Pons (tissue), 1 donor: Measurements from ENCODE around the gene MTAP.

Experiments used
- DNase-seq: peaks from one replicate; pipeline ENCODE4 v3.0.0-alpha.2; 2016; ENCODE audit warnings: low spot score

Gene MTAP

DNA sequence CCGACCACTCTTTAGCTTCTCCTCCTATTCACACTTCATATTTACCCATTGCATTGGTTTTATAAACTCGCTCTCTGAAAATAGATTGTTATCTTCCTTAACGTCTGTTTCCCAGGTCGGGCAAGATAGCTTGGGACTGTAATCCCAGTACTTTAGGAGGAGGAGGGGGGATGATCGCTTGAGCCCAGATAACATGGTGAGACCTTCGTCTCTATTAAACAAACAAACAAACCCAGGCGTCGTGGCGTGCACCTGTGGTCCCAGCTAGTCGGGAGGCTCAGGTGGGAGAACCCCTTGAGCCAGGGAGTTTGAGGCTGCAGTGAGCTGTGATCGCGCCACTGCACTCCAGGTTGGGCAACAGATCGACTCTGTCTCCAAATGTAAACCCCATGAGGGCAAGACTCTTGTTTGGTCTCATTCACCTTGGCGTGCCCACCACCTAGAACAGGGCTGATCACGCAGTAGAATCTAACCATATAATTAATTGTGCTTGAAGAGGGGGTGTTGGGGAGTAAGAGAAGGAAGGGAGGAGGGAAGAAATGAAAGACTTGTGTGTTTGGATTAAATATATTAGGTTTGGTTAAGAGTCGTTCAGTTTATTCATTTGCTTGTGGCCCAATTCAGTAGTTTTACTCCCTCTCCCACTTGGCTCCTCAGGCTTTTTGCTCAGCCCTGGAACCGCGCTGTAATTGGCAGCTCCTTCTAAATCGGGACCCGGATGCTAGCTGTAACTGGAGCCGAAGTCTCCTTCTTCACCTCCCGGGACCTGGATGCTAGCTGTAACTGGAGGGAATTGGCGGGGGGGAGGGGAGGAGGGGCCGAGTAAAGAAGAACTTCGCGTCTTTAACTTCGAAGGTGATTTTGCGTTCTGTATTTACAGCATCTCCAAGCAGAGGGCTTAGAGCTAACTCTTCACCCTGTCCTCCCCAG lies 166.8 kb downstream of the MTAP start:
- DNase-seq: no peak

DNA sequence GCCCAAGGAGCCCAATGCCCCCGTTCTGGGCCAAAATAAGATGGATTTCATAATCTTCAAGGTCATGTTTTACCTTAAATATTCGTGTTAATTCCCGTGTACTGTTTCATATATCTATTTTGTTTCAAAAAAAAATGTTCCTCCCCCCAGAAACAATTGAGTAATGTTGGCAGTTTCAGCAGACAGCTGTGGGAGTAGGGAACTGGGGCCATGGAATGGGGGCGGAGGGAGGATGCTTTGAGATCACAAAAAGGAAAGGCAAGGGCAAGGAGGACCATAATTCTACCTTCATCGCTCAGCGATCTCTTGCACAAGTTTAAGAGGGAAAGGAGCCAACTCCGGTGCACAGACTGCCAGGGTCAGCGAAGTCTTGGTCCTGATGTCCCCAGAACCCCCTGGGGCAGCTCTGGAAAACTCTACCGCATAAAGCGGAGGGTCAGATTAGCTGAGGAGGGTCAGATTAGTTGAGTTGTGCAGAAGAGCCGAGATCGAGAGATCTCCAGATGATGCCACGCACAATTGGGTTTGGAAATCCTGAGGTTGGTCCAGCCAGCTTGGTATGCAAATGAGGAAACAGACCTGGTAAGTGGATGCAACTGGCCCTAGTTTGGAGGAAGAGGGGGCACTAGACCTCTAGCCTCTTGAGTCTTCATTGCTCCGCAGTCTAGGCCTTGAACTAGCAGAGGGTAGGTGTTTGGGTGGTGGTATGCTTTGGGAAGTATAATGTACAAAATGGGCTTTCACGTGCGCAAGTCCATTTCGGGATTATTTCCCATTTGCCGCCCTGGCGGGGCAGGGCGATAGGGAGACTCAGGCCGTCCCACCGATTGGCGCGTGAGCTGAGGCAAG lies 167.7 kb downstream of the MTAP start:
- DNase-seq: no peak

DNA sequence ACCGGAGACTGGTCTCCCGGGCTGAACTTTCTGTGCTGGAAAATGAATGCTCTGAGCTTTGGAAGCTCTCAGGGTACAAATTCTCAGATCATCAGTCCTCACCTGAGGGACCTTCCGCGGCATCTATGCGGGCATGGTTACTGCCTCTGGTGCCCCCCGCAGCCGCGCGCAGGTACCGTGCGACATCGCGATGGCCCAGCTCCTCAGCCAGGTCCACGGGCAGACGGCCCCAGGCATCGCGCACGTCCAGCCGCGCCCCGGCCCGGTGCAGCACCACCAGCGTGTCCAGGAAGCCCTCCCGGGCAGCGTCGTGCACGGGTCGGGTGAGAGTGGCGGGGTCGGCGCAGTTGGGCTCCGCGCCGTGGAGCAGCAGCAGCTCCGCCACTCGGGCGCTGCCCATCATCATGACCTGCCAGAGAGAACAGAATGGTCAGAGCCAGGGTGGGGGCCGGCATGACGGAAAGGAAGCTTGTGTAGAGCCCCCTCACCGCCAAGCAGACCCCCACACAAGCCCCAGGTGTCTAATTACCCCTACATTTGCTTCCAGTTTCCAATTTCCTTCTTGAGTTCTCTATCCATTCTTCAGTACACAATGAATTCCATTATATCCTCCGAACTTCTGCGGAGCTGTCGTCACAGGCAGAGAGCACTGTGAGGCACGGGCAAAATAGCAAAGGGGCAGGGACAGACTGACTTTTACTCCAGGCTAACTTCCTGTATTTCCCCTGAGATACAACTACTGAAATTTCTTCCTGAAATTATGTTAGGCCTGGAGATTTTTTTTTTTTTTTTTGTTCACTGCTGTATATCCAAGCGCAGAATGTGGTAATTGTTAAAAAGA lies 168.6 kb downstream of the MTAP start:
- DNase-seq: no peak

GRCh38 chr9:21972361-21972760 lies 169.9 kb downstream of the MTAP start:
- no peak for DNase-seq

DNA sequence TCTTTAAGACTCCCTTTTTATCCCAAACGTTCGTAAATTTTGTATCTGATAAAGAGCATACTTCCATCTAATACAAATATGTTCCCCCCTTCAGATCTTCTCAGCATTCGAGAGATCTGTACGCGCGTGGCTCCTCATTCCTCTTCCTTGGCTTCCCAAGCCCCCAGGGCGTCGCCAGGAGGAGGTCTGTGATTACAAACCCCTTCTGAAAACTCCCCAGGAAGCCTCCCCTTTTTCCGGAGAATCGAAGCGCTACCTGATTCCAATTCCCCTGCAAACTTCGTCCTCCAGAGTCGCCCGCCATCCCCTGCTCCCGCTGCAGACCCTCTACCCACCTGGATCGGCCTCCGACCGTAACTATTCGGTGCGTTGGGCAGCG lies 171.9 kb downstream of the MTAP start:
- DNase-seq: no peak

- DNase-seq: no peak
Observed at GRCh38 chr9:21974722-21975409, 172.4 kb downstream of the MTAP start.

GRCh38 chr9:21976334-21976875 lies 174.0 kb downstream of the MTAP start:
- DNase-seq: no peak

DNA sequence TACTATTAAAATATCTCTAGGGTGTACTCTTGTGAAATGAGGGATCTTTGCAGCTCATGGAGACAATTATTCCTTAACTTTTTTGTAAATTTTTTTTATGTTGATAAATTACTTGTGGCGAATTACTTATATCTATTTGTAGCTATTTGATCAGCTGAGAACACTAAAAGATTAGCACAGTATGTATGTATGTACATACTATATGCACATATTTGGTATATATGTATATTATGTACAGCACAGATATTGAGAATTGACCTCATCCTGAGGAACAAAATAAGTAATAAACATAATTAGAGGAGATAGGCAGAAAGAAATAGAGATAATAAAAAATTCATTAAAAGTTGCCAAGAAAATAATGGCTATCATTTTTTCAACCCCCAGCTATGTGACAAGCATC lies 180.0 kb downstream of the MTAP start:
- DNase-seq: no peak

GRCh38 chr9:21982861-21983560 lies 180.6 kb downstream of the MTAP start:
- DNase-seq: no peak

- no peak for DNase-seq
Observed at GRCh38 chr9:21983561-21983935, 181.1 kb downstream of the MTAP start.

DNA sequence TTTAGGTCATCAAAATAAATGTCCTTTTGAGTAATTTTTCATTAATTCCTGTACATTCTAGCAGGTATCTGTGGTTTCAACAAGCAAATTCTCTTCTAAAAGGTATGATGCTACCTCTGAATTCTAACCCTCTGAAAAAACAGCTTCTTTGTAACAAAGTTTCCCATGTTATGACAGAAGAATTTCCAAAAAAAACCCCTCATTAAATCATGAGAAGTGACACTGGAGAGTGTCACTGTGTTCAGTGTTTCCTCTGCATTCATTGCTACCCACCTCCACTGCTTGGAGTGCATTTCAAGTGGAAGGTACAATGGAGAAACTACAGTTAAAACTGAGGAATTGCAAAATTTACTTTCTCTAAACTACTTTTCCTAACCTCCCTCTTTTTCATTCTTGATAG lies 181.7 kb downstream of the MTAP start:
- DNase-seq: no peak

GRCh38 chr9:21985964-21986667 lies 183.7 kb downstream of the MTAP start:
- DNase-seq: no peak
